Activated T-cell treated with anti-CD3 and anti-CD28 coated beads, Interleukin-2, amount 50 U/mL, for 1 hour (primary cell): ENCODE measurements around the gene TET3.

Source experiments
- DNase-seq: peaks from one replicate; pipeline ENCODE4 v3.0.0-alpha.2; 2020

TET3 gene

GRCh38 chr2:73965053-73965452, 19.7 kb upstream of the TET3 start:
- no peak for DNase-seq

- DNase-seq, result no peak
Measured at GRCh38 chr2:73968357-73968937, 16.3 kb upstream of the TET3 start.

GRCh38 chr2:73969356-73969755, 15.4 kb upstream of the TET3 start:
- no peak for DNase-seq

GRCh38 chr2:73970141-73970803, 14.4 kb upstream of the TET3 start:
- DNase-seq, result no peak

- peak; percentile 54 for DNase-seq
Measured at GRCh38 chr2:73970850-73971471, 13.7 kb upstream of the TET3 start.

GRCh38 chr2:73971722-73972121, 13.0 kb upstream of the TET3 start:
- DNase-seq, result no peak

- DNase-seq, result no peak
Measured at GRCh38 chr2:73972846-73973245, 11.9 kb upstream of the TET3 start.

- DNase-seq, result no peak
Measured at GRCh38 chr2:73975731-73976130, 9.0 kb upstream of the TET3 start.

- DNase-seq, result no peak
Measured at GRCh38 chr2:73976803-73977202, 7.9 kb upstream of the TET3 start.

- no peak for DNase-seq
Measured at GRCh38 chr2:73977466-73977865, 7.2 kb upstream of the TET3 start.

GRCh38 chr2:73979021-73979420, 5.7 kb upstream of the TET3 start:
- DNase-seq, result peak; percentile 57

GRCh38 chr2:73979686-73980085, 5.0 kb upstream of the TET3 start:
- DNase-seq, result no peak

GRCh38 chr2:73980566-73980965, 4.1 kb upstream of the TET3 start:
- DNase-seq, result no peak

- peak; percentile 42 for DNase-seq
Measured at GRCh38 chr2:73981081-73982001, 3.4 kb upstream of the TET3 start.

GRCh38 chr2:73982140-73982617, 2.5 kb upstream of the TET3 start:
- no peak for DNase-seq

- DNase-seq, result no peak
Measured at GRCh38 chr2:73983322-73984202, 1.1 kb upstream of the TET3 start.

- DNase-seq, result peak; percentile 77
Measured at GRCh38 chr2:73984922-73985307, 205 bp downstream of the TET3 start.

GRCh38 chr2:73985308-73986084, 786 bp downstream of the TET3 start:
- peak; percentile 70 for DNase-seq

GRCh38 chr2:73986085-73986681, 1.5 kb downstream of the TET3 start:
- DNase-seq, result peak; percentile 54

GRCh38 chr2:73987109-73987947, 2.6 kb downstream of the TET3 start:
- peak; percentile 56 for DNase-seq
